Urothelium cell line (cell line): ENCODE results near the gene ELMO1.

Source experiments
- DNase-seq: peaks from one replicate; pipeline ENCODE4 v3.0.0; 2011; ENCODE audit warnings: low spot score, mixed read lengths
- FAIRE-seq: peaks from 2 replicates; lab custom pipeline; 2011; peaks lifted over from hg19 to GRCh38; lab: Jason Lieb, UNC

The ELMO1 gene

DNA sequence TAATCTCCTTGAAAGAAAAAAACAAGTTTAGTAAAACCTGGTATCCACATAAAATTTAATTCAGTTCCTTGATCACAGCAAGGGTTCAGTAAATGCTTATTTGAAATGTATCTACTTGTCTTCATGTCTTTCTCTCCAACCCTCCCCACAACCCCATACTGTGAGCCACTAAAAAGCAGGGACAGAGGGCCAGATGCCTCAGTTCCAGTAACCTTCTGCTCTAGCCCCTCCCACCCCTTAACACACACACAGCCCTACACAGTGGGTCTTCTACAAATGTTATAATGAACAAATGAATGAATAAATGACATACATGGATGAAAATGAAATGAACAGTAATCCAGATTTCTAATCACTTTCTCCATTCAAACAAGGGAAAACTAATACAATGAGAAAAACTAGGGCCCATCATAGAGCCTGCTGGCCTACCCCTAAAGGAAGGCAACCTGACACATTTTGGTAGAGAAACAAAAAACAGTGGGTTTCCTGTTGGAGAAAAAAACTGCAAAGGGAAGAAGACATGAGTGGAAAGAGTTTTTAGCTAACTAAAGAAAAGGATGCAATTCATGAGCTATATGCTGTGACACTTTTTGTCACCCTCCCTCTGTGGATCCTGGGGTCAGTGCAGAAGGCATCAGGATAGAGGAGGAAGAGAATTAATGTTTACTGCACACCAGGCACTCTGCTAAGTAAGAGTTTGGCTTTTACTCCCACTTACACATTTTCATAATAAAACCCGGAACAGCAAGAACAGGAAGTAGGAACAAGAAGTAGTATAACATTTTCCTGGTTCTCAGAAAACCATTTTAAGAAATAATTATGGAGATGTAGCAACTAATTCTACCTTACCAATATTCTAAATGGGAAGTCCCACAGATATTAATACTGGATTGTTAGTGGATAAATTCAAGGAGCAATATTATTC lies 38.1 kb downstream of the ELMO1 start:
- FAIRE-seq, result no peak

DNA sequence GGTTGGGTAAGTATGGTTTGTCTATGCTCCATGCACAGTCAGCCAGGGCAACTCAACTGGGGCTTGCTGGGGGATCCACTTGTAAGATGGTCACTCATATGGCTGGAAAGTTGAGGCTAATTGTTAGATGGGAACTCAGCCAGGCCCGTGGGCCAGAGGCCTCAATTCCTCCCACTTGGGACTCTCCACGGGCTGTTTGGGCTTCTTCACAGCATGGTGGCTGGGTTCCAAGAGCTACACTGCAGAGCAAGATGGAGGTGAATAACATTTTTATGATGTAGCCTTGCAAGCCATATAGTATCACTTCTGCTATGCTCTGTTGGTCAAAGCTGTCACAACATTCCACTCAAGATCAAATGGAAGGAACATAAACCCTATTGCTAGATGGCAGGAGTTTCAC lies 39.2 kb downstream of the ELMO1 start:
- no peak for DNase-seq
- FAIRE-seq, result no peak

More for the DNA sequence above, 38.1 kb downstream of the ELMO1 start:
- no peak for DNase-seq

DNA sequence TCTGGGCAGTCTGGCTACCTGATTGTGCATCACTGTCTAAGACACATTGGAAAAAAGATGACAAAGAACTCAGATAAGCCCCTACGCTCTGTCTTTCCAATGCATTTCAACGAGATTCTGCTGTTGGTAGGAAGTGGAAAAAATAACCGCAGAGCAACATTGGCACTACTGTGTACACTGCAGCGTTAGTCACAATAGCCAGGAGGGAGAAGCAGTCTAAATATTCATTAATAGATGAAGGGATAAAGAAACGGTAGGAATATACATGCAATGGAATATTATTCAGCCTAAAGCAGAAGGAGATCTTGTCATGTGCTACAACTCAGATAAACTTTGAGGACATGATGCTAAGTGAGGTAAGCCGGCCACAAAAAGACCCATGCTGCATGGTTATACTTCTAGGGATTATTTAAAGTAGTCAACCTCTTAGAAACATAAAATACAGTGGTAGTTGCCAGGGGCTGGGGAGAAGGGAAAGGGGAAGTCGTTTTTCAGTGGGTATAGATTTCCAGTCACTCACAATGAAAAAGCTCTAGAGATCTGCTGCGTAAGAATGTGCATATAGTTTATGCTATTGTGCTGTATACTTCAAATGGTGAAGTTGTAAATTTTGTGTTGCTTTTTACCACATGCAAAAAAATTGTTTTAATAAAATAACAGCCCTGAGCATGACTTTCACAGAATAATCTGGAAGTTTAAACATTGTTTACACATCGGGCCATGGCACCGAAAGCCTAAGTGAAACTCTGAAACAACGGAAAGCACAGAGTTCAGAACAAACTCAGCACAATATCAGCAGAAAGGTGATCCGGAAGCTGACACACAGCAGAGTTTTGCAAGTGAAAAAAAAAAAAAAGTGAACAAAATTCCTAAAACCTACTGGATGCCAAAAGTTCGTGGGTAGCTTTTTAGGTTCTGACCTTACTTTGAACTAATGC lies 40.1 kb downstream of the ELMO1 start:
- no peak for FAIRE-seq
- DNase-seq, result no peak

DNA sequence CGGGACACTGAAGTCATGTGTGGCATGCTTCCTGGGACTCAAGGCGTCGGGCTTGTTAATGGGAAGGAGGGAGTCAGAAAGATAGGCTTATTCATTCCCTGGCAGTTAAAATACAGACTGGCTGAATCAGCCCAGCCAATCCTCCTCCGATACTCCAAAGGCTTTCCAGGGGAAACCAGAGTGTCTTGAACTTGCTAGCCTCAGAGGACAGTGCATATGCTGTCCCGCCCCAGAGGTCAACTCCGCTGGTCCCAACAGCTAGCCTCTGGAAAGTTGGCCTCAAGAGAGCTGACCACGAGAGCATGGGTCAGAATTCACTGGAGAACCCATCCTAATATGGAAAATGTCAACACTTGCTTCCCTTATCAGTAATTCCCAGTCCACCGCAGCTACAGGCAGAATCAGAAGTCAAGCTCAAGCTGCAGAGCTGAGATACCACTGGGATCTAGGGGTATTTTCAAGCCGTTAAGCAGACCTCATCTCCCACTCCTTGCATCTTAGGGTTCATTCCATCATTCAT lies 43.0 kb downstream of the ELMO1 start:
- FAIRE-seq (no peak), DNase-seq (no peak)

DNA sequence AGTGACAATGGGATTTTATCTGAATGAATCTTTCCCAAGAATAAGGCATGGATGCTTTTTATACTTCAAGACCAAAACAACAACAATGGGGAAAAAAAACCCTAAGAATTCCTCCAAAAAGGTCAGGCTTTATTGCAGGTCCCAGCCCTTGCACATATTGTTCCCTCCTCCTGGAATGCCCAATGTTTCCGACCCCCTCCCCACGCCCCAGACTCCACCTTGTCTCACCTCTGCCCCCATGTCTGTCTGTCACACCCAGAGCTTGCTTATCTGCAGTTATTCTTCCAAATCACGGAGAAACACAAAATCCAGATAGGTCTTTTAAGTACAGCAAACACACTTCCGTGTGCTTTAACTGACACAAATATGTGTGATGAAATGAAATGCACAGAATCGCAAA lies 43.5 kb downstream of the ELMO1 start:
- no peak for DNase-seq
- FAIRE-seq, result no peak

DNA sequence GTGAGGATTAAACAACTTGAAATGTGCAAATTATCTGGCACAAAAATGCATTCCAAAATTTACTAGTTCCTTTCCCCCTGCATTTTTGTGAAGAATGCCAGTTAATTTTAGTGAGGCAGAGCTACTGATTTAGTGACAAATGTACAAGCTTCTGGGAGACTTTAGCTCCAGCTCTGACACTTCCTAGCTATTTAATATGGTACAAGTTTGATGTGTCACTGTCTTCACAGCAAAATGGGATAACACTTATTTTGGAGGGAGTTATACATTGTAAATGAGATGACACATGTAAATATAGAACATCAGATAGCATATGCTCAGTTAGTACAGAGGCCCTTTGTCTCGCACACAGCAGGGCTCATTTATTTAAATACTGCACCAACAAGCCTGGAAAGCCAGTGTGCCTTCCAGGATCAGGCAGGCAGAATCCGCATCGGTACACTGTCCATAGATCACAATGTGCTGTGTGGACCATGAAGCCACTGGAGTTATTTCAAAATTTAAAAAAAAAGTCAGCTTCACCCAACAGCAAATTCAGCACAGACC lies 48.7 kb downstream of the ELMO1 start:
- DNase-seq (no peak), FAIRE-seq (peak; percentile 23)

DNA sequence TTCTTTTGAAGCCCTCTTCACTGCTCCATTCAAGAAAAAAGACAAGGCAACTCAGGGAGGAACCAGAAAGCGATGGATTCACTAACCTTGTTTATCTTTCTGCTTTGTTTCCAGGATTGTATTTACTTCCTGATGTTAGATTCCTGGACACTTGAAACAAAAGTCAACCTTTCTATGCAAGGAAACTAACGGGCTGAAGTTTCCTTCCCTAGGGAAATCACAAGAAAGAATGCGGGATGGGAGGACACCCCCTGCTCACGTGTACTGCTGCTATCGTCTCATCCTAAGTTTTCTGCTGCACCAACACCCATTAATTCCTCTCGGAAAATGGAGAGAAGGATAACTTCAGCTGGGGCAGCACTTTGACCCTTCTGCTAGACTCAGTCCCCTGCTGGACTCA lies 50.3 kb downstream of the ELMO1 start:
- FAIRE-seq, result no peak

DNA sequence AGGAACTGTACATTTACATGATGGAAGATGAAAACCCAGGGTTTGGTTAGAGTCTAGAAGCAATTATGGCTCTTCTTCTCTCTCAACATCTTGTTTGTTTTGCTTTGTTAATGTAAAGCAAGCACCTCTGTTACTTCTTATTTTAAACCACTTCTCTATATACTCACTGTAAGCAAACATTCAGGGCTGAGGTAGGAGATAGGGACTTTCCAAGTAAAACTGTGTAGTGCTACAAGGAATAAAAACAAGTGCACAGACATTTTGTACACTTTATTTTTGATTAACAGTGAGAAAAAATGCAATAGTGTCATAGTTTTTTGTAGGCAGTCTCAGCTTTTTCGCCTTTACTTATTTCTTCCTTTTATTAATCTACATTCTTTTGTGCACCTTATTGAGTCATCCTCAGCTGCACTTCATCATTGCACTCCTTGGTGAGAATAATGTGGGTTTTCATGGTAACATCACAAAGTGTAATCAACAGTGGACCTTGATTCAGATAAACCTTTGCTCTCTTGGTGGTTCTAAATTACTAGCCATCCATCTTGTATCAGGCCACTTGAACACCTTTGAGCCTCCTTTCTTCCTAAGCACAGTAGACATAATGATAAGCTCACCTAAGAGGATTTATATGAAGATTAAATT lies 52.9 kb downstream of the ELMO1 start:
- FAIRE-seq, result no peak
- DNase-seq, result no peak

More for the DNA sequence above, 50.3 kb downstream of the ELMO1 start:
- DNase-seq, result no peak

DNA sequence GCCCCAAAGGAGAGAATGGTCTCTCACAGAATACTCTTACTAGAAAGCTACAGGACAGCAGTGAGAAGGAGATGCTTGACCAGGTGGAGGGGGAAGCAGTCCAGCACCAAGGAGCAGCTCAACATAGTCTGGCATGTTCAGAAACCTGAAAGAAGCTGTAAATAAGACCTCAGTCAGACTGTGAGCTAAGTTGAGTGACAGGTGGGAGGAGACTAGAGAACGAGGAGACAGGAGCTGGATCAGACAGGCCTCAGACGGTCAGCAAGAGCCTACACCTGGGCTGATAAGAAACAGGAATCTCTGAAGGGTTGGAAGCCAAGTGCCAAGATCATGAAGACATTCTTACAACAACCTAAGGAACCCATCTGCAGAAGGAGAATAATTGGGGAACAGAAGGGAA lies 54.5 kb downstream of the ELMO1 start:
- FAIRE-seq (no peak), DNase-seq (no peak)

DNA sequence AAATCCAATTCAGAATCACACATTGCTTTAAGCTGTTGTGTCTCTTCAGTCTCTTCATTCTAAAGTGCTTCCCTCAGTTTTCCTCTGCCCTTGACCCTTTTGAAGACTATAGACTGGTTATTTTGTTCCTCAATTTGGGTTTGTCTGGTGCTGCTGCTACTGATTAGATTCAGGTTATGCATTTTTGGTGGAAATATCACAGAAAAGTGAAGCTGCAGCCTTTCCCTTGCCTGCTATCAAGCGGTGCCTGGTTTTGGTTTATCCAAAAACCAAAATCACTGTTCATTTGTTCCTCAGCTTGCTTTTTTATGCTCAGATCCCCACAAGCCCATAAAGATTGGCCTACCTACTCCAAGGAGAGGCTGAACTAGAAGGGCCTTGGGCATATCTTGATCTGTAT lies 55.2 kb downstream of the ELMO1 start:
- DNase-seq (no peak), FAIRE-seq (no peak)

DNA sequence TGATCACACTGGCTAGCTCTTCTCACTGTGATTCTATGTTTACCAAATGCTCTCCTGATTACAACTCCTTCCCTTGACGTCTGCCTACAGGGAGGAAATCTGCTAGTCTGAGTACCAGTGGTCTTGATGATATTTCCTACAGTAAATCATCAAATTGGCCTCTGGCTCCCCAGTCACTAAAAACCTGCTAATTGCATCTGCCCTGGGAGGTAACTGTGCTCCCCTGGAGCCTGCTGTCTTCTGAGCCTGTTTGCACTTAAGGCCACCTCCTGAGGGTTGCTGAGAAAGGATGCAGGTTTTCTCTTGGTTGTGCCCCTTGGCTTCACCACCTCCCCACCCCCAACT lies 56.0 kb downstream of the ELMO1 start:
- FAIRE-seq (no peak), DNase-seq (no peak)

DNA sequence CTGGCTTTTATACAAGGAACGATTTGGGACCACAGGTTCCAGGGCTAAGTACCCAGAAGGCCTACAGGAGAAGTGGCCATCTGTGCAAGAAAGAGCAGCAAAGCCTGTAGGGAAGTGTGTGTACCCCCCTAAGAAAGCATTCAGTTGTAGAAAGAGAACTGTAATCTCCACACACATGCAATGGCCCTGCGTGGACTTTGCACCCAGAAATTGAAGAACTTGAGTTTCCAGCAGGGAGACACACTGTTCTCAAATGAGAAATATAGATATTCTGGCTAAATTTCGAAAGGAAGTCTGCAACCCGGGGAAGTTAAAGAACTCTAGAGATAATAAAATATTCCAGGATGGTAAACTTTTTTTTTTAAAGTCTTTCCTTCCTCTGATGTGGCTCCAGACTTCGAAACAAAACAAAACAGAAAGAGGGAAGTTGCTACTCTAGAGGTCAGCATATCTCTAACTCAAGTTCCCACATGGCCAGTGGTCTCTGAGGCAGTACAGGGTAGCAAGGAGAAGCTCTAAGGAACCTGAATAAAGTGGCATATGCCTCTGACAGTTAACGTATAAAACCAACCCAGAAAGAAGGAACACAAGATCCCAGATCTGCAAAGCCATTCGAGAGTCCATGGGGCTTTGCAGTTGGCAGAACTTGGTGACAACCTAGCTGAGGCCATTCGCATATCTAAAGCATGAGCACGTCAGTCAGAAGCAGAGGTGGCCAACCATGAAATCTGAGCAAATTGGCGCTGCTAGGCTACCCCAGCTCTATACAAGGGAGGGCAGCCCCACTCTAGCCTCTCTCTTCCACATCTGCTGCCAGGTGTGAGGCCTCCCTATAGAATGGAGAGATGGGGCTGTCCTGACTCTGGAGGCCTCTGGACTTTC lies 56.6 kb downstream of the ELMO1 start:
- DNase-seq (no peak), FAIRE-seq (no peak)

DNA sequence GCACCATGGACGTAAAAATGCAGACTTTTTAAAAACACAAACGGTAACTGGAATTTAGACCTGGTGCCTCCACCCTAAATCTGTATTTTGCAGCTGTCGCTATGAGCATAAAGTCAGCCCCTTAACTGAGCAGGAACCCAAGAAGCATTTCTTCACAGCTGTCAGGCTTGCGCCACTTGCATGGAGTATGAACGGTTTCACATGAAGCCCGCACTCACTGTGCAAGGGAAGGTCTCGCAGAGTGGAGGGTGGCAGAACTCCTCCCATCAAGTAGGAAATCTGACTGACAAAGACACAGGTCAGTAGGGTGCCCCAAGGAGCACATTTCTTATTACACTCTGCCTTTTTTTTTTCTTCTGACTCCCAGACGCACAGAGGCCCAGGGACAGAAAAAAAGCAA lies 58.5 kb downstream of the ELMO1 start:
- FAIRE-seq (no peak), DNase-seq (no peak)

DNA sequence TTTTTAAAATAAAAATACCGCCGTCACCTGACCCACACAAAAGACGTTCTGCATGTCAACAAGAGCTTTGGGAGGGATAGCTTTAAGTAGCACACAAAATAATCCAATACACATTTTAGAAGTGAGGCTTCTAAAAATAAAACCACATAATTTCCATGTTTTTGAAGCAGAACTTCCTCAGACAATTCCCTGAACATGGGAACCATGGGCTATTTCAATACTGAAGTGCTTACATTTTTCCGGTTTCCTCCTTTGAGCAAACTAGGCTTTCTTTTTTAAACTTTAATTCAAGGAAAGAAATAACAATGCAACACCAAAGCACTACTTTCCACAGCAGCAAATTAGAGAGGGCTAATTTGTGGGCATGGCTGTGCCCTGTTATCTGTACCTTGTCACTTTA lies 59.9 kb downstream of the ELMO1 start:
- DNase-seq (no peak), FAIRE-seq (no peak)

DNA sequence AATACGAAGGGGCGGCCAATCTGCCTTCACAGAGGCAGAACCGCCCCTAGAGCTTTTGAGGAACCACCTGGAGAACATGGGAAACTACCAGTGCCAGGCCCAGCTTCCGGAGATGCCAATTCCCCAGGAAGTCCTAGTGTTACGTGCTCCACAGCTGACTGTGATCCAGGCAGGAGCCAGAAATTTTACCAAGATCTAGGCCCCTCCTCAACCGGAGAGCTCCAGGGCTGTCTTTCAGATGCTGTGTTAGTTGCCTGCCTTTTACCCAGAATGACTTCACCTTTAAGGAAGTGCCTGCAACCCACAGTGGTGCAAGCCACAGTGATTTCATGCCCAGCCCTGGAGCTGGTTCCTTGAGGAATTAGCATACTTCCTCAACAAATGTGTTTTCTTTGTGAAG lies 62.9 kb downstream of the ELMO1 start:
- FAIRE-seq, result no peak
- no peak for DNase-seq

DNA sequence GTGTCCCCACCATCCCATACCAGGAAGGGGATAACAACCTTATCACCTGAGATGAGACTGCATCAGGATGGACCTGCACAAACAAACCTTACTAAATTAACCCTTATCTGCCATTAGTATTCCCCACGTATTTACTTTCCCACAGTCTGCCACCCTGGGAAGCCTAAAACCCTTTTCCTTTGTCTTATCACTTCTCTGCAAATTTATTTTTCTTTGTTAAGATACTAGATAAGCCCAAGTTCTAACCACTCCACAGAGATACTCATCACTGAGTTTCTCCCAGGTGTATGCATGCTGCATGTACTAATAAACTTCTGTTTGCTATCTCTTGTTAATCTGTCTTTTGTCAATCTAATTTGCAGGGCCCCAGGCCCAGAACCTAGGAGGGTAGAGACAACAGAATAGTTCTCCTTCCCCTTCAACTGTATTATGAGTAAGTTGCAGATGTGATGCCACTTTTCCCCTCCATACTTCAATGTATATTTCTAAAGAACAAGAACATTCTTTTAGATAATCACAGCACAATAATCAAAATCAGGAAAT lies 66.0 kb downstream of the ELMO1 start:
- FAIRE-seq (no peak), DNase-seq (no peak)

DNA sequence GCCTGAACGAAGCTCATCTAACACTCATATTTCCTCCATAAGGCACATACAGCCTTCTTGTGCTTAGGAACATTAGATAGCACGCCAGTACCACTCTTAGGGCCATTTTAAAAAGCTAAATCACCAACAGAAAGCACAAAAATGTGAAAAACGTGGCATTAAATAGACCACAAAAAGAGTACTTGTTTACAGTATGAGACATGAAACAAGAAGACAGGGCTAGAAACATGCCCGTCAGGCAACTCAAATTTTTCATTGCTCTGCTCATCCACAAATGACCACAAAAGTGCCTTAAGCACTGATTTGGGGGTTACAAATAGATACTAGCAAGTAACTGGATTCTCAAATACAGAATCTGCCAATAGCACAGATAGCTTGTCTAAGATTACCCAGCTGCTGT lies 67.8 kb downstream of the ELMO1 start:
- DNase-seq, result no peak
- no peak for FAIRE-seq

DNA sequence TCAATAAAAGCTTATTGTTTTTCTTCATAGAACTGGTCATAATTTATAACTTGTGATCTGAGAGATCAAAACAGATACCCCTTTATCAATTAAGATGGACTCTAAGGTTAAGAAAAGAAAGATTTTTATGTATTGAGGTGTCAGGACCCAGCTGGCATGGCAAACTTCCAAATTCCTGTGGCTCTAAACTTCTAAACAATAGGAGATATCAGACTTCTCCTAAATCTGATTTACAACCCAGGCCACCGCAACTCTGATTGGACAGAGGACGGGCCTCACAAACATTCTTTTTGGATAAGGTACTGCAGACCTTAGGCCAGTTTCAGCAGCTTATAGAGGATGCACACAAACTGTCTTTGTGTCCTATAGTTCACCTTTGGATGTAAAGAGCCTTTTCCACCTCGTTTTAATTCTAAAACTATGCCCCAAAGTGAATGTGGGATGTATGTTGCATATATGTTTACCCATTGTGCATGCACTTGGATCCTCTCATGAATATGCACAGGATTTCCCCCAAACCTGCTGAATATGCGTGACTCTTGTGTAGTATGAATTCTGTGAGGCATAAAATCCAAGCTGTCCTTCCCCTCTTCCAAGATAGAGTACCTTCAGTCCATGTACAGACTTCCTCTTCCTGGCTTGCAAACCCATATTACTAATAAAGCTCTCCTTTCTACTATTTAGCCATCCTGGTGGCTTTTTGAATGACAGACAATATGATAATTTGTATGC lies 69.0 kb downstream of the ELMO1 start:
- no peak for FAIRE-seq
- peak; percentile 52 for DNase-seq

DNA sequence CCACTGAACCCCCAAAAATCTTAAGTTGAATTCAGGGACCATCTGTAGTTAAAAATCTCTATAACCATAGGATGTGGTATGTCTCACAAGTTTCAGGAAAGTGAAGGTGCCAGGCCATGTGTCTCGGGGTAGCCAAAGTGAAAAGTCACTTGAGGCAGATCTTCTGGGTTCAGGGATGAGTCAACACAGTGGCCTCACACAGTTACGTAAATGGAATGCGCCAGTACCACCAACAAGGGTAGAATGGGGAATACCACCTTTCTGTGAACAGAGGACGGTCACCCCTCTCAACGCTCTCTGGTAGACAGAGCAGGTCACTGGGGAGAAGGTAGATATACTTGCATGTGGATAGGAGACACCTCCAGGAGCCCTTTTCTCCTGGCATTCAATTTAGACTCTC lies 71.4 kb downstream of the ELMO1 start:
- no peak for FAIRE-seq

More for the DNA sequence above, 71.4 kb downstream of the ELMO1 start:
- no peak for DNase-seq
